HPDE6-E6E7 (cell line): ENCODE data around the gene KCNAB3.
"Not testable (repeated sequence)": the region's sequence is repeated elsewhere in the genome, so short reads cannot be mapped to it uniquely, and the experiment has no call there.

Experiments used
- DNase-seq: peaks from one replicate; pipeline ENCODE4 v3.0.0; 2011; ENCODE audit warnings: missing footprints; ENCODE audit errors: extremely low spot score

The KCNAB3 gene

GRCh38 chr17:7929158-7930023 is at the start of gene KCNAB3:
Gene KCNAB3, minus strand, starts transcription at chr17:7929856. Its CDS starts 421 bp downstream, at chr17:7929435.
- DNase-seq = no peak

- DNase-seq = no peak
These were observed 48.1 kb upstream of the KCNAB3 start for GRCh38 chr17:7977805-7978204.

GRCh38 chr17:7977039-7977438 is 47.4 kb upstream of the KCNAB3 start:
- DNase-seq = no peak

- DNase-seq = no peak
These were observed 45.0 kb upstream of the KCNAB3 start for GRCh38 chr17:7974638-7975131.

GRCh38 chr17:7972131-7972785 is 42.6 kb upstream of the KCNAB3 start:
- no peak for DNase-seq

- DNase-seq = no peak
These were observed 42.0 kb upstream of the KCNAB3 start for GRCh38 chr17:7971651-7972050.

GRCh38 chr17:7969433-7969832 is 39.8 kb upstream of the KCNAB3 start:
- no peak for DNase-seq

GRCh38 chr17:7967751-7968150 is 38.1 kb upstream of the KCNAB3 start:
- DNase-seq = no peak

GRCh38 chr17:7961421-7961820 is 31.8 kb upstream of the KCNAB3 start:
- DNase-seq = no peak

- DNase-seq = no peak
These were observed 30.0 kb upstream of the KCNAB3 start for GRCh38 chr17:7959503-7960253.

GRCh38 chr17:7956228-7956965 is 26.7 kb upstream of the KCNAB3 start:
- DNase-seq = no peak

- DNase-seq = no peak
These were observed 26.0 kb upstream of the KCNAB3 start for GRCh38 chr17:7955414-7956227.

- not testable (repeated sequence) for DNase-seq
These were observed 23.6 kb upstream of the KCNAB3 start for GRCh38 chr17:7953266-7953665.

GRCh38 chr17:7951143-7951792 is 21.6 kb upstream of the KCNAB3 start:
- DNase-seq = no peak

- no peak for DNase-seq
These were observed 20.9 kb upstream of the KCNAB3 start for GRCh38 chr17:7950578-7950977.

- no peak for DNase-seq
These were observed 18.0 kb upstream of the KCNAB3 start for GRCh38 chr17:7947651-7948050.

GRCh38 chr17:7946441-7946840 is 16.8 kb upstream of the KCNAB3 start:
- DNase-seq = no peak

- no peak for DNase-seq
These were observed 16.0 kb upstream of the KCNAB3 start for GRCh38 chr17:7945651-7946050.

GRCh38 chr17:7944326-7944725 is 14.7 kb upstream of the KCNAB3 start:
- DNase-seq = no peak

GRCh38 chr17:7943291-7943690 is 13.6 kb upstream of the KCNAB3 start:
- DNase-seq = no peak
